Stimulated activated CD4-positive, alpha-beta T cell treated with anti-CD3 and anti-CD28 coated beads, Interleukin-15, amount 100 ng/mL, for 24 hours (primary cell): ENCODE results near the gene NCK1.

ENCODE experiments used
- DNase-seq: peaks from one replicate; pipeline ENCODE4 v3.0.0-alpha.2; 2020

Gene NCK1

GRCh38 chr3:136992115-136992514 is 130.1 kb downstream of the NCK1 start:
- no peak for DNase-seq

- DNase-seq: peak; percentile 15
Observed at GRCh38 chr3:136994772-136995516, 132.9 kb downstream of the NCK1 start.

- no peak for DNase-seq
Observed at GRCh38 chr3:136995652-136996051, 133.6 kb downstream of the NCK1 start.
